HCT116 (cell line): Measurements from ENCODE around the gene KLF16. TPM values are rescaled to one million over a fixed set of nuclear protein-coding genes. Genes with fewer than 3 reads are reported as not detected.

ENCODE experiments used
- ATAC-seq: fragments of 200-7000 bp; cut with Tn5 transposase; 2 replicates; pipeline ENCODE4 v1.9.1; 2020; ENCODE audit warnings: mild to moderate bottlenecking, moderate library complexity
- BruUV-seq: library from RNA; stranded (reverse); fragments of 400-500 nt; replicated peaks from 2 replicates; lab custom pipeline; 2021; lab: Mats Ljungman, UMichigan
- CTCF ChIA-PET: fragments of 300-600 bp; sonication (Branson Sonifier 250); formaldehyde crosslinking; loops from one replicate; lab custom pipeline; 2021; ENCODE audit warnings: antibody characterized with exemption; lab: Charles Lee
- POLR2A ChIA-PET: fragments of 300-600, 350-600 bp; sonication (Branson Sonifier 250); formaldehyde crosslinking; loops from one replicate; lab custom pipeline; 2021; ENCODE audit warnings: antibody characterized with exemption; lab: Charles Lee
- RAD21 ChIA-PET, 2 experiments: fragments of 300-600 bp; sonication (Branson Sonifier 250); formaldehyde crosslinking; loops; one replicate each; lab custom pipeline; 2023; ENCODE audit warnings: low total read pairs in 2 of 2; ENCODE audit not compliant: uncharacterized antibody in 2 of 2, unreplicated experiment in 2 of 2, low non-redundant PET in 1 of 2; lab: Charles Lee
- DNase-seq: peaks from one replicate; pipeline ENCODE4 v3.0.0-alpha.2; 2010; ENCODE audit warnings: low read depth, low spot score
- H2AFZ ChIP-seq: fragments of 200-600 bp; shearing (Covaris generic), sonication (generic); 2 replicates; pipeline ENCODE4 v1.6.1; 2017; ENCODE audit warnings: low read depth, mixed run types, mixed read lengths, antibody characterized with exemption, low read length; ENCODE audit not compliant: poor library complexity, severe bottlenecking
- H3K27ac ChIP-seq: 2 replicates; pipeline ENCODE4 v1.5.1; 2012; ENCODE audit warnings: low read depth, low read length
- H3K27me3 ChIP-seq: fragments of 200-600 bp; sonication (generic); 2 replicates; pipeline ENCODE4 v1.6.1; 2016; ENCODE audit warnings: mixed run types, low read length, mixed read lengths; ENCODE audit not compliant: insufficient read depth
- H3K36me3 ChIP-seq, 2 experiments: fragments of 200-500 bp in 1 of 2; fragments of 200-600 bp in 1 of 2; sonication (Bioruptor generic) in 1 of 2; sonication (generic) in 1 of 2; 2 replicates each; pipeline versions ENCODE4 v1.5.1 to v1.6.1; 2014 to 2016; ENCODE audit warnings: low read length in 2 of 2, inconsistent platforms in 1 of 2, mixed read lengths in 1 of 2, mixed run types in 1 of 2; ENCODE audit not compliant: insufficient read depth in 2 of 2, control insufficient read depth in 1 of 2
- H3K4me1 ChIP-seq, 2 experiments: fragments of 200-600 bp in 1 of 2; sonication (generic) in 1 of 2; 2 replicates each; pipeline versions ENCODE4 v1.5.1 to v1.6.1; 2012 to 2017; ENCODE audit warnings: low read length in 2 of 2, inconsistent platforms in 1 of 2, mild to moderate bottlenecking in 1 of 2, mixed read lengths in 1 of 2, mixed run types in 1 of 2, moderate library complexity in 1 of 2; ENCODE audit not compliant: insufficient read depth in 2 of 2, control insufficient read depth in 1 of 2
- H3K4me2 ChIP-seq: fragments of 200-600 bp; sonication (generic); 2 replicates; pipeline ENCODE4 v1.6.1; 2017; ENCODE audit warnings: mixed run types, low read length, mixed read lengths
- H3K4me3 ChIP-seq, 2 experiments: fragments of 200-600 bp in 1 of 2; sonication (generic) in 1 of 2; replicated peaks in 1 of 2; 2 replicates each; pipeline ENCODE4 v1.5.1; 2011 to 2016; ENCODE audit warnings: low read length in 2 of 2, control low read depth in 1 of 2, low read depth in 1 of 2, mild to moderate bottlenecking in 1 of 2, mixed read lengths in 1 of 2, mixed run types in 1 of 2
- H3K79me2 ChIP-seq: fragments of 200-600 bp; sonication (generic); 2 replicates; pipeline ENCODE4 v1.6.1; 2017; ENCODE audit warnings: mild to moderate bottlenecking, mixed run types, low read length, moderate library complexity, mixed read lengths; ENCODE audit not compliant: insufficient read depth
- H3K9ac ChIP-seq: fragments of 200-600 bp; sonication (generic); 2 replicates; pipeline ENCODE4 v1.6.1; 2016; ENCODE audit warnings: low read length, mixed read lengths
- H3K9me2 ChIP-seq: fragments of 200-600 bp; sonication (generic), shearing (Covaris generic); 2 replicates; pipeline ENCODE4 v1.6.1; 2017; ENCODE audit warnings: mixed run types, mild to moderate bottlenecking, moderate library complexity; ENCODE audit not compliant: insufficient read depth
- H3K9me3 ChIP-seq, 2 experiments: fragments of 200-500 bp in 1 of 2; fragments of 200-600 bp in 1 of 2; sonication (Bioruptor generic) in 1 of 2; sonication (generic) in 1 of 2; 2 replicates each; pipeline ENCODE4 v1.6.1; 2014 to 2017; ENCODE audit warnings: low read length in 2 of 2, mixed read lengths in 2 of 2, inconsistent platforms in 1 of 2, low read depth in 1 of 2, mild to moderate bottlenecking in 1 of 2, mixed run types in 1 of 2, moderate library complexity in 1 of 2; ENCODE audit not compliant: control insufficient read depth in 1 of 2, insufficient read depth in 1 of 2
- H4K20me1 ChIP-seq: fragments of 200-600 bp; sonication (generic), shearing (Covaris generic); 2 replicates; pipeline ENCODE4 v1.6.1; 2017; ENCODE audit warnings: mixed run types, mild to moderate bottlenecking, moderate library complexity; ENCODE audit not compliant: insufficient read depth
- EGR1 ChIP-seq: IDR thresholded peaks from 2 replicates; pipeline ENCODE4 v1.6.1; 2012; ENCODE audit warnings: low read depth
- ELF1 ChIP-seq: IDR thresholded peaks from 2 replicates; pipeline ENCODE4 v1.6.1; 2012; ENCODE audit warnings: low read depth, borderline replicate concordance
- EZH2phosphoT487 ChIP-seq: fragments of 200-600 bp; IDR thresholded peaks from 2 replicates; pipeline ENCODE4 v1.6.1; 2018; ENCODE audit warnings: antibody characterized with exemption, borderline replicate concordance
- JUND ChIP-seq: IDR thresholded peaks from 2 replicates; pipeline ENCODE4 v1.6.1; 2012
- MAX ChIP-seq: IDR thresholded peaks from 2 replicates; pipeline ENCODE4 v1.6.1; 2012
- RAD21 ChIP-seq: IDR thresholded peaks from 2 replicates; pipeline ENCODE4 v1.6.1; 2012; ENCODE audit warnings: low read depth, mild to moderate bottlenecking
- SIN3A ChIP-seq: IDR thresholded peaks from 2 replicates; pipeline ENCODE4 v1.6.1; 2012; ENCODE audit warnings: low read depth
- SP1 ChIP-seq: IDR thresholded peaks from 2 replicates; pipeline ENCODE4 v1.6.1; 2012; ENCODE audit warnings: low read depth
- SRF ChIP-seq: IDR thresholded peaks from 2 replicates; pipeline ENCODE4 v1.6.1; 2012; ENCODE audit warnings: low read depth
- ZNF274 ChIP-seq: fragments of 200-500 bp; sonication (Bioruptor generic); IDR thresholded peaks from 2 replicates; pipeline ENCODE4 v1.6.1; 2014; ENCODE audit warnings: mild to moderate bottlenecking, low read depth, low read length, inconsistent platforms
- intact Hi-C: fragments of 100-400 bp; cut with micrococcal nuclease; formaldehyde crosslinking; loops from 2 replicates; pipeline ENCODE4 v1.10.0; 2022
- total RNA-seq: library from RNA; stranded (reverse); gene quantifications from one replicate; pipeline ENCODE4 v1.2.1, GENCODE V29; 2021; ENCODE audit not compliant: unreplicated experiment
- TF ChIP-seq, protein P1 (sequence below): IDR thresholded peaks from 2 replicates; pipeline ENCODE4 v1.6.1; 2012
- TF ChIP-seq, protein P2 (sequence below): IDR thresholded peaks from 2 replicates; pipeline ENCODE4 v1.6.1; 2012; ENCODE audit warnings: low read depth
- TF ChIP-seq, protein P3 (sequence below), 3 experiments: fragments of 200-600 bp in 1 of 3; sonication (generic) in 1 of 3; IDR thresholded peaks in 2 of 3; conservative IDR thresholded peaks in 1 of 3; 2 replicates each; pipeline ENCODE4 v1.5.1; 2012 to 2017; ENCODE audit warnings: low read depth in 2 of 3, low read length in 2 of 3, antibody characterized with exemption in 1 of 3, borderline replicate concordance in 1 of 3, control low read depth in 1 of 3, mild to moderate bottlenecking in 1 of 3, mixed read lengths in 1 of 3, mixed run types in 1 of 3, moderate library complexity in 1 of 3; ENCODE audit not compliant: insufficient read depth in 1 of 3

Gene KLF16
- total RNA-seq, 1 experiment from 2014 or later = 64.3 TPM

DNA sequence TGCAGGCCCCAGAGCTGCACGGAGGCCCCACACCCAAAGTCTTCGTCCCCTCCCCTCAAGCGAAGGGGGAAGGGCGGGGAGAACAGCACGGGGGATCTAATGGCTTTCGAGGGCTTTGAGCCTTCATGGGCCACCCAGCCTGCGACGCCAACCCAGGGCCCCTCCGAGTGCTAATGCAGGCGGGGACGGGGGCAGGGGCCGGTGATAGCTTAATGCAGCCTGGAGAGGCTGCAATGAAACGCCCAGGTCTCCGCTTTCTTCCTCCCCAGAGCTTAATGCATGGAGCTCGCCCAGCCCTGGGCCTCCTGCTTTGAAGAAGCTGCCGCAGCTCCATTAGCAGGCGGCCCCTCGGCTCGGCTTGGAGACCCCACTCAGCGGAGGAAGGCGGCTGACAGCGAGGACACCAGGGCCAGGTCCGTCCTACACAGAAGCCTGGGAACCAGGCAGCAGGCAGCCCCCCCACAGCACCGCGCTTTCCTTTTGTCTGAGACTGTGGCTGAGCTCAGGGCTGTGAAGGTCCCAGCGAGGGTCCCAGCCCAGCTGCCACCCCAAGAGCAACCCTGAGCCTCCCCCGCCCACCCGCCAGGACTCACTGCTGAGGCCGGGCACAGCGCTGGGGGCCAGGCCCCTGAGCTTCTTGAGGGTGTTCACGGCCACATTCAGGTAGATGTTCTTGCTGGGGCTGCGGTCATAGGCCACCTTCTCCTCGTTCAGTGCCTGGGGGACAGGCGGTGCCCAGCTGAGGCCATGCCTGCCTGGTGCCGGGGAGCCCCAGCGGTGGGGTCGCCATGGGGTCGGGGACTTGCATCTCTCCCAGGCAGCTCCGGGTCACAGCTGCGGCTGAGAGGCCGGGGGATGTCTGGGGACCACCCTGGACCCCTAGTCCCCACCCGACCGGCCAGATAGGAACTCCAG, 43.8 kb downstream of the KLF16 start:
- Histone ChIP-seq H3K9me3 (no peaks in the 10 kb centered on the region), H3K9ac (no peak overlapping the region), H3K4me2 (no peak overlapping the region), H3K4me1 (no peaks in the 10 kb centered on the region), H3K27me3 (no peaks in the 10 kb centered on the region), H3K27ac (no peak overlapping the region), H4K20me1 (no peaks in the 10 kb centered on the region), H2AFZ (no peak overlapping the region), H3K36me3 (peaks cover 16 to 22% of the 10 kb centered on the region in 2 experiments), H3K4me3 (no peak overlapping the region), H3K79me2 (no peaks in the 10 kb centered on the region; the same call in 1 of the 2 replicates), H3K9me2 (no peaks in the 10 kb centered on the region)
- ChIA-PET RAD21 (no interaction called here), CTCF (no interaction called here), POLR2A (no interaction called here)
- DNase-seq (no peak), ATAC-seq (no peak)
- TF ChIP-seq ELF1 = no peak
- no peak for TF ChIP-seq ZNF274
- TF ChIP-seq EGR1 = no peak
- TF ChIP-seq EZH2phosphoT487 = no peak
- no peak for TF ChIP-seq MAX
- TF ChIP-seq RAD21 = no peak
- no peak for TF ChIP-seq SIN3A
- TF ChIP-seq SP1 = no peak
- TF ChIP-seq JUND = no peak
- no TSS peak for BruUV-seq
- intact Hi-C loops = loop anchor here (10.0 kb wide), 1 partner anchor 215 kb away; the partner anchor contains the start of gene UQCR11

GRCh38 chr19:1818549-1819195, 44.7 kb downstream of the KLF16 start:
- H3K4me2 ChIP-seq = no peak overlapping the region
- H3K36me3 ChIP-seq = peaks cover 14 to 22% of the 10 kb centered on the region in 2 experiments
- no peaks in the 10 kb centered on the region for H4K20me1 ChIP-seq
- POLR2A ChIA-PET = no interaction called here
- no peak overlapping the region for H3K4me3 ChIP-seq
- no peaks in the 10 kb centered on the region for H3K27me3 ChIP-seq
- no peaks in the 10 kb centered on the region for H3K9me3 ChIP-seq
- H3K79me2 ChIP-seq = no peaks in the 10 kb centered on the region
- peaks cover 2 to 3% of the 10 kb centered on the region in 2 experiments for H3K4me1 ChIP-seq
- RAD21 ChIA-PET = no interaction called here
- ATAC-seq = no peak
- CTCF ChIA-PET = no interaction called here
- no peak overlapping the region for H2AFZ ChIP-seq
- H3K27ac ChIP-seq = no peak overlapping the region
- no peaks in the 10 kb centered on the region for H3K9me2 ChIP-seq
- DNase-seq = no peak
- H3K9ac ChIP-seq = no peak overlapping the region
- intact Hi-C loops = loop anchor here (10.0 kb wide), 1 partner anchor 214 kb away; the partner anchor contains the start of gene UQCR11
- no TSS peak for BruUV-seq
- TF ChIP-seq SRF = no peak
- TF ChIP-seq, protein P1, sequence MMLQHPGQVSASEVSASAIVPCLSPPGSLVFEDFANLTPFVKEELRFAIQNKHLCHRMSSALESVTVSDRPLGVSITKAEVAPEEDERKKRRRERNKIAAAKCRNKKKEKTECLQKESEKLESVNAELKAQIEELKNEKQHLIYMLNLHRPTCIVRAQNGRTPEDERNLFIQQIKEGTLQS = no peak
- TF ChIP-seq JUND = no peak
- TF ChIP-seq, protein P2, sequence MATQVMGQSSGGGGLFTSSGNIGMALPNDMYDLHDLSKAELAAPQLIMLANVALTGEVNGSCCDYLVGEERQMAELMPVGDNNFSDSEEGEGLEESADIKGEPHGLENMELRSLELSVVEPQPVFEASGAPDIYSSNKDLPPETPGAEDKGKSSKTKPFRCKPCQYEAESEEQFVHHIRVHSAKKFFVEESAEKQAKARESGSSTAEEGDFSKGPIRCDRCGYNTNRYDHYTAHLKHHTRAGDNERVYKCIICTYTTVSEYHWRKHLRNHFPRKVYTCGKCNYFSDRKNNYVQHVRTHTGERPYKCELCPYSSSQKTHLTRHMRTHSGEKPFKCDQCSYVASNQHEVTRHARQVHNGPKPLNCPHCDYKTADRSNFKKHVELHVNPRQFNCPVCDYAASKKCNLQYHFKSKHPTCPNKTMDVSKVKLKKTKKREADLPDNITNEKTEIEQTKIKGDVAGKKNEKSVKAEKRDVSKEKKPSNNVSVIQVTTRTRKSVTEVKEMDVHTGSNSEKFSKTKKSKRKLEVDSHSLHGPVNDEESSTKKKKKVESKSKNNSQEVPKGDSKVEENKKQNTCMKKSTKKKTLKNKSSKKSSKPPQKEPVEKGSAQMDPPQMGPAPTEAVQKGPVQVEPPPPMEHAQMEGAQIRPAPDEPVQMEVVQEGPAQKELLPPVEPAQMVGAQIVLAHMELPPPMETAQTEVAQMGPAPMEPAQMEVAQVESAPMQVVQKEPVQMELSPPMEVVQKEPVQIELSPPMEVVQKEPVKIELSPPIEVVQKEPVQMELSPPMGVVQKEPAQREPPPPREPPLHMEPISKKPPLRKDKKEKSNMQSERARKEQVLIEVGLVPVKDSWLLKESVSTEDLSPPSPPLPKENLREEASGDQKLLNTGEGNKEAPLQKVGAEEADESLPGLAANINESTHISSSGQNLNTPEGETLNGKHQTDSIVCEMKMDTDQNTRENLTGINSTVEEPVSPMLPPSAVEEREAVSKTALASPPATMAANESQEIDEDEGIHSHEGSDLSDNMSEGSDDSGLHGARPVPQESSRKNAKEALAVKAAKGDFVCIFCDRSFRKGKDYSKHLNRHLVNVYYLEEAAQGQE = no peak
- TF ChIP-seq, protein P3, sequence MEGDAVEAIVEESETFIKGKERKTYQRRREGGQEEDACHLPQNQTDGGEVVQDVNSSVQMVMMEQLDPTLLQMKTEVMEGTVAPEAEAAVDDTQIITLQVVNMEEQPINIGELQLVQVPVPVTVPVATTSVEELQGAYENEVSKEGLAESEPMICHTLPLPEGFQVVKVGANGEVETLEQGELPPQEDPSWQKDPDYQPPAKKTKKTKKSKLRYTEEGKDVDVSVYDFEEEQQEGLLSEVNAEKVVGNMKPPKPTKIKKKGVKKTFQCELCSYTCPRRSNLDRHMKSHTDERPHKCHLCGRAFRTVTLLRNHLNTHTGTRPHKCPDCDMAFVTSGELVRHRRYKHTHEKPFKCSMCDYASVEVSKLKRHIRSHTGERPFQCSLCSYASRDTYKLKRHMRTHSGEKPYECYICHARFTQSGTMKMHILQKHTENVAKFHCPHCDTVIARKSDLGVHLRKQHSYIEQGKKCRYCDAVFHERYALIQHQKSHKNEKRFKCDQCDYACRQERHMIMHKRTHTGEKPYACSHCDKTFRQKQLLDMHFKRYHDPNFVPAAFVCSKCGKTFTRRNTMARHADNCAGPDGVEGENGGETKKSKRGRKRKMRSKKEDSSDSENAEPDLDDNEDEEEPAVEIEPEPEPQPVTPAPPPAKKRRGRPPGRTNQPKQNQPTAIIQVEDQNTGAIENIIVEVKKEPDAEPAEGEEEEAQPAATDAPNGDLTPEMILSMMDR (IDR thresholded peaks at IDR 0.05 in 2 of 3, conservative IDR thresholded peaks at IDR 0.05 in 1 of 3; ENCODE audit: borderline replicate concordance in 1 of 3, insufficient read depth in 1 of 3, low read depth in 2 of 3, low read length in 2 of 3) = no peak
- no peak for TF ChIP-seq ELF1
